ENCODE data around the gene SYNGR3.

GRCh38 chr16:1966460-1966859 lies 23.3 kb upstream of the SYNGR3 start, which contains the start of gene RNF151:
- TF ChIP-seq CTCF (IDR thresholded peaks at IDR 0.05; ENCODE audit: low read length) (no peak), EZH2 (IDR thresholded peaks at IDR 0.05; ENCODE audit: borderline replicate concordance, low read length) (no peak)

All from OCI-LY1 (cell line).